HG02973 (cell line): ENCODE data around the gene LANCL2.
"Not testable (repeated sequence)": the region's sequence is repeated elsewhere in the genome, so short reads cannot be mapped to it uniquely, and the experiment has no call there.

Experiments
- ATAC-seq: cut with Tn5 transposase; IDR thresholded peaks from one replicate; pipeline ENCODE4 v1.9.1; 2021; ENCODE audit warnings: moderate library complexity; ENCODE audit not compliant: unreplicated experiment

Gene LANCL2

GRCh38 chr7:55469271-55469681 lies 104.1 kb downstream of the LANCL2 start:
- no peak for ATAC-seq

- no peak for ATAC-seq
Observed at GRCh38 chr7:55469721-55470120, 104.6 kb downstream of the LANCL2 start.

GRCh38 chr7:55470261-55470660 lies 105.1 kb downstream of the LANCL2 start:
- ATAC-seq = no peak

GRCh38 chr7:55471594-55471993 lies 106.5 kb downstream of the LANCL2 start:
- ATAC-seq = not testable (repeated sequence)

- ATAC-seq = not testable (repeated sequence)
Observed at GRCh38 chr7:55472406-55472805, 107.3 kb downstream of the LANCL2 start.

GRCh38 chr7:55472928-55473725 lies 108.0 kb downstream of the LANCL2 start:
- no peak for ATAC-seq

- ATAC-seq = no peak
Observed at GRCh38 chr7:55473932-55474331, 108.8 kb downstream of the LANCL2 start.

GRCh38 chr7:55474944-55475854 lies 110.1 kb downstream of the LANCL2 start:
- no peak for ATAC-seq

- no peak for ATAC-seq
Observed at GRCh38 chr7:55475855-55476803, 111.0 kb downstream of the LANCL2 start.

- no peak for ATAC-seq
Observed at GRCh38 chr7:55476852-55477780, 112.0 kb downstream of the LANCL2 start.

GRCh38 chr7:55477781-55478374 lies 112.7 kb downstream of the LANCL2 start:
- no peak for ATAC-seq

- no peak for ATAC-seq
Observed at GRCh38 chr7:55478700-55479099, 113.6 kb downstream of the LANCL2 start.

- no peak for ATAC-seq
Observed at GRCh38 chr7:55481155-55481554, 116.0 kb downstream of the LANCL2 start.

- no peak for ATAC-seq
Observed at GRCh38 chr7:55483046-55483445, 117.9 kb downstream of the LANCL2 start.
